CD8-positive, alpha-beta memory T cell (primary cell): ENCODE results near the gene ALOX12. TPM values are rescaled to one million over a fixed set of nuclear protein-coding genes. Genes with fewer than 3 reads are reported as not detected.
A peak's percentile ranks its signal among the peaks of the same experiment; 100 is the strongest.

Experiments
- CTCF ChIA-PET: fragments of 350-600 bp; sonication (Branson Sonifier 250); formaldehyde crosslinking; loops from one replicate; lab custom pipeline; 2021; ENCODE audit warnings: antibody characterized with exemption; lab: Charles Lee
- POLR2A ChIA-PET: fragments of 350-600 bp; sonication (Branson Sonifier 250); formaldehyde crosslinking; loops from one replicate; lab custom pipeline; 2021; ENCODE audit warnings: antibody characterized with exemption; lab: Charles Lee
- DNase-seq, 5 donors: peaks; one replicate each; pipeline versions ENCODE4 v3.0.0 to v3.0.0-alpha.2; 2020 to 2022; ENCODE audit warnings: mixed read lengths in 1 of 5
- H3K27ac ChIP-seq: one replicate; pipeline ENCODE4 v1.7.0; 2013; ENCODE audit warnings: low read depth, mild to moderate bottlenecking, low read length, moderate library complexity
- H3K27me3 ChIP-seq: 2 replicates; pipeline ENCODE4 v1.7.0; 2013; ENCODE audit warnings: low read length, mild to moderate bottlenecking; ENCODE audit not compliant: insufficient read depth, poor library complexity, severe bottlenecking
- H3K36me3 ChIP-seq: 2 replicates; pipeline ENCODE4 v1.7.0; 2013; ENCODE audit warnings: mild to moderate bottlenecking, low read length, moderate library complexity; ENCODE audit not compliant: insufficient read depth
- H3K4me1 ChIP-seq: 2 replicates; pipeline ENCODE4 v1.7.0; 2013; ENCODE audit warnings: mild to moderate bottlenecking, low read length, moderate library complexity; ENCODE audit not compliant: insufficient read depth
- H3K4me3 ChIP-seq: 2 replicates; pipeline ENCODE4 v1.7.0; 2013; ENCODE audit warnings: mild to moderate bottlenecking, low read length
- H3K9me3 ChIP-seq: 2 replicates; pipeline ENCODE4 v1.7.0; 2013; ENCODE audit warnings: mild to moderate bottlenecking, low read length
- H3K27ac Mint-ChIP-seq, 8 donors: one replicate each; pipeline ENCODE4 v1.8.0; 2020 to 2021; ENCODE audit warnings: mixed read lengths in 8 of 8, mild to moderate bottlenecking in 6 of 8, inconsistent platforms in 3 of 8, moderate library complexity in 3 of 8
- H3K27me3 Mint-ChIP-seq, 2 donors: one replicate each; pipeline ENCODE4 v1.8.0; 2020 to 2021; ENCODE audit warnings: mixed read lengths in 2 of 2, mild to moderate bottlenecking in 1 of 2, moderate library complexity in 1 of 2
- H3K36me3 Mint-ChIP-seq, 3 donors: one replicate each; pipeline ENCODE4 v1.8.0; 2020 to 2021; ENCODE audit warnings: mixed read lengths in 3 of 3, inconsistent platforms in 1 of 3, mild to moderate bottlenecking in 1 of 3
- H3K4me1 Mint-ChIP-seq, 3 donors: one replicate each; pipeline ENCODE4 v1.8.0; 2020 to 2021; ENCODE audit warnings: mixed read lengths in 3 of 3, inconsistent platforms in 1 of 3, mild to moderate bottlenecking in 1 of 3
- H3K4me3 Mint-ChIP-seq, 7 donors: one replicate each; pipeline ENCODE4 v1.8.0; 2020 to 2021; ENCODE audit warnings: mixed read lengths in 7 of 7, mild to moderate bottlenecking in 6 of 7, moderate library complexity in 4 of 7, inconsistent platforms in 2 of 7
- H3K9me3 Mint-ChIP-seq, 5 donors: one replicate each; pipeline ENCODE4 v1.8.0; 2020 to 2022; ENCODE audit warnings: mixed read lengths in 5 of 5, mild to moderate bottlenecking in 3 of 5, moderate library complexity in 2 of 5, inconsistent platforms in 1 of 5
- polyA plus RNA-seq: library from polyadenylated mRNA; unstranded; fragments of 300-500 nt; fragmentation: Illumina TruSeq; gene quantifications from one replicate; pipeline ENCODE4 v1.2.3, GENCODE V29; 2021
- total RNA-seq, 2 experiments: library from RNA; stranded (reverse); gene quantifications; one replicate each; pipeline ENCODE4 v1.2.3, GENCODE V29; 2021

The ALOX12 gene
- total and polyA plus RNA-seq, 3 experiments from 2014 or later = 0.47 TPM; not detected in 2

DNA sequence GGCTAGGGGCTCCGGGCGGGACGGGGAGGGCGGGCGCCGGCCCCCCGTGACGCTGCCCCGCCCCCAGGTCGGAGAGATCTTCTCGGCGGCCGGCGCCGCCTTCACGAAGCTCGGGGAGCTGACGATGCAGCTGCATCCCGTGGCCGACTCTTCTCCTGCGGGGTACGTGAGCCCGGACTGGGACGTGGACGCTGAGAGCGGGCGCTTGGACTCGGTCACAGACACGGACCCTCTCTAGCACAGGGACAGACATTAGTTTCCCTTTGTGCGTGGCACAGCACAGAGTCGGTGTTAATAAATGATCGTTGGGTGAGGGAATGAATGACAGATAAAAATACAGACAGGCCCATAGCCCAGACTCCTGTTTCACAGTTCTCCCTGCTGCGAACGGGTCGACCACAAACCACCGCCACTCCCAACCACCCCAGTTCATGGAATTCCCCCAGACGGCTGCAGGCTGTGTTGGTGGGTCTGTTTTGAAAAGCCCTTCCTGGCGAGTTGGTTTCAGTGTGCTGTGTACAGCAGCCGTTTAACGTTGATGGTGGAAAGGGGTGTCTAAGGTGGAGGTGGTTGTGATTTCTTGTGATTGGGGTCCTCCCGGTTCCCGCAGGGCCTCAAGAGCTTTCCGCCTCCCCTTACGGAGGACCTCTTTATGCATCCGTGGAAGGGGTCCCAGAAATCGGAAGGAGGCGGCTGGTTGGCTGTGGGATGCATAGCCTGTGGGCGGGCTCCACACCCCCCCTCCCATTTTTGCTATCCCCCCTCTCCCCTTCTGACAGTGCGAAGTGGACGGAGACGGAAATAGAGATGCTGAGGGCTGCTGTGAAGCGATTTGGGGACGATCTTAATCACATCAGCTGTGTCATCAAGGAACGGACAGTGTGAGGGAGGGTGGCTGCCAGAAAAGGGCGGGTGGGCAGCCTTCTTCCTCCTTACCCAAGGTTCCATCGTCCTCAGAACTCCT, 19.4 kb downstream of the ALOX12 start:
- no peaks in the 10 kb centered on the region for H3K36me3 ChIP-seq
- Mint-ChIP-seq H3K27me3 (peaks cover 0 to 1% of the 10 kb centered on the region in 2 donors), H3K36me3 (peaks cover 0 to 44% (median 3%) of the 10 kb centered on the region in 3 donors), H3K9me3 (no peaks in the 10 kb centered on the region), H3K27ac (peak overlapping the region; percentile 97 to 100 (median 99)), H3K4me1 (peaks cover 61 to 75% (median 67%) of the 10 kb centered on the region in 3 donors), H3K4me3 (peak overlapping the region; percentile 92 to 98 (median 95))
- no peaks in the 10 kb centered on the region for H3K27me3 ChIP-seq
- peaks cover 58% of the 10 kb centered on the region for H3K4me1 ChIP-seq
- ChIA-PET POLR2A (interaction anchor here (0.5 to 1.2 kb wide), 6 partner anchors 8 to 364 kb away, joined by 3 to 8 read pairs (median 6); partner anchors contain the start of genes C17orf100, MED31 and SLC16A13), CTCF (interaction anchor here (0.7 to 4.8 kb wide), 5 partner anchors 11 to 105 kb away, joined by 4 to 17 read pairs (median 6); no protein-coding TSS in a partner anchor)
- H3K9me3 ChIP-seq = no peaks in the 10 kb centered on the region
- peak overlapping the region; percentile 100 for H3K27ac ChIP-seq
- peak; percentile 79 to 89 (median 85) for DNase-seq
- peak overlapping the region; percentile 91 for H3K4me3 ChIP-seq

DNA sequence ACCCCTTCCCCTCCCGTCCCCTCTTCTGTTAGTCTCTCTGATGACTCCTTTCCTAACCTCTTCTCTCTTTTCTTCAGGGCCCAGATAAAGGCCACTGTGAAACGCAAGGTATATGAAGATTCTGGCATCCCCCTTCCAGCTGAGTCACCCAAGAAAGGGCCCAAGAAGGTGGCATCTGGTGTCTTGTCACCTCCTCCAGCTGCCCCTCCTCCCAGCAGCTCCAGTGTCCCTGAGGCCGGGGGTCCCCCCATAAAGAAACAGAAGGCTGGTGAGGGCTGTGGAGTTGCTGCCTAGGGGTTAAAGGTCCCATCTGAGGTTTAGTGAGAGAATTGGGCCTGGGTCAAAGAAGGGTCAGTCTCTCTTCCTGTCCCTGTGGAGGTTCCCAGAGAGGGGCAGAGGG, 20.6 kb downstream of the ALOX12 start:
- Mint-ChIP-seq H3K9me3 (no peaks in the 10 kb centered on the region), H3K36me3 (peaks cover 0 to 39% (median 3%) of the 10 kb centered on the region in 3 donors), H3K27ac (peak overlapping the region; percentile 97 to 100 (median 99)), H3K4me1 (peaks cover 57 to 69% (median 65%) of the 10 kb centered on the region in 3 donors), H3K4me3 (peak overlapping the region; percentile 32 to 98 (median 94)), H3K27me3 (peaks cover 0 to 1% of the 10 kb centered on the region in 2 donors)
- Histone ChIP-seq H3K9me3 (no peaks in the 10 kb centered on the region), H3K4me3 (no peak overlapping the region), H3K4me1 (peaks cover 50% of the 10 kb centered on the region), H3K27ac (peak overlapping the region; percentile 100), H3K27me3 (no peaks in the 10 kb centered on the region), H3K36me3 (no peaks in the 10 kb centered on the region)
- no peak for DNase-seq
- ChIA-PET CTCF (interaction anchor here (0.7 to 4.8 kb wide), 4 partner anchors 12 to 105 kb away, joined by 4 to 17 read pairs (median 6); no protein-coding TSS in a partner anchor), POLR2A (no interaction called here)

DNA sequence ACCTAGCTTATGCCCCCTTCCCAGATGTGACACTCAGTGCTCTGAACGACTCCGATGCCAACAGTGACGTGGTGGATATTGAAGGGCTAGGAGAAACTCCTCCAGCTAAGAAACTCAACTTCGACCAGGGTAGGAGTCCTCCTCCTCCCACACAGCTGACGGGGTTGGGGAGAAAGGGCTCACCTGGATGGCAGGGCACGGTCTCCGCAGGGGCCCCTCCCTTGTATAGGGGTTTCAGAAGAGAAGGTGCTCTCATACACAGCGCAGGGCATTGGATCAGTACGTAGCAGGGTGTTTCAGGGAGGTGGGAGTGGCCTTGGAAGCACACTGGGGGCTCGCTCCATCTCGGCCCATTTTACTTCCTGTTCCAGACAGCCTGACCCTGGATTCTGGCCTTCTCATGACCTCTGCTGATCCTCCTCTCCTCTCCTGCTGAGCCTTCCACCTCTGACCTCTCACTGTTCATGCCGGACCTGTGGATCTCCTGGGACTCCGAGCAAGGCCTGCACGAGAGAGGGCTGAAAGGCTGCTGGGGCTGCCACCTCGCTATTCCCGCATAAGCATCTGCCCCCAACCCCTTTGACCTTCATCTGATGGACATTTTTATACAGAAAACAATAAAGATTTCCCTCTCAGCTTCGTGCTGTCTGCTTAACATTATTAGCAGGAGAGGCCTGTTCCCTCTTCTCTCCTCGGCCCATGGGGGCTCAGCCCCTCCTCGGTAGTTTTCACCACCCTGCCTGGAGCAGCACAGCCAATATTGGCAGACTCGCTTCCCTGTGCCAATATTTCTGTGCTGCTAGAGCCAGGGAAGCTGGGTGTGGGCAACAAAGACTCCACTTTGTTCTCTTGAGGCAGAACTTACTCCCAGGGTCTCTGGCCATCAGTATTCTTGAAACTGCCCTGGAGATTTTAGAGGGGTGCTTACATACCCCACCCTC, 21.3 kb downstream of the ALOX12 start:
- H3K36me3 ChIP-seq = no peaks in the 10 kb centered on the region
- H3K36me3 Mint-ChIP-seq = peaks cover 0 to 34% (median 3%) of the 10 kb centered on the region in 3 donors
- ChIA-PET POLR2A (no interaction called here), CTCF (interaction anchor here (0.7 to 4.8 kb wide), 3 partner anchors 13 to 106 kb away, joined by 4 to 17 read pairs (median 6); no protein-coding TSS in a partner anchor)
- no peak for DNase-seq
- H3K4me1 Mint-ChIP-seq = peaks cover 56 to 69% (median 62%) of the 10 kb centered on the region in 3 donors
- peaks cover 0 to 1% of the 10 kb centered on the region in 2 donors for H3K27me3 Mint-ChIP-seq
- H3K4me1 ChIP-seq = peaks cover 51% of the 10 kb centered on the region
- H3K9me3 ChIP-seq = no peaks in the 10 kb centered on the region
- peak overlapping the region; percentile 54 to 100 (median 85) for H3K27ac Mint-ChIP-seq
- no peak overlapping the region for H3K4me3 ChIP-seq
- no peaks in the 10 kb centered on the region for H3K27me3 ChIP-seq
- H3K4me3 Mint-ChIP-seq = peak overlapping the region in 6 of 7 donors; percentile 20 to 93 (median 34)
- no peaks in the 10 kb centered on the region for H3K9me3 Mint-ChIP-seq
- peak overlapping the region; percentile 100 for H3K27ac ChIP-seq

DNA sequence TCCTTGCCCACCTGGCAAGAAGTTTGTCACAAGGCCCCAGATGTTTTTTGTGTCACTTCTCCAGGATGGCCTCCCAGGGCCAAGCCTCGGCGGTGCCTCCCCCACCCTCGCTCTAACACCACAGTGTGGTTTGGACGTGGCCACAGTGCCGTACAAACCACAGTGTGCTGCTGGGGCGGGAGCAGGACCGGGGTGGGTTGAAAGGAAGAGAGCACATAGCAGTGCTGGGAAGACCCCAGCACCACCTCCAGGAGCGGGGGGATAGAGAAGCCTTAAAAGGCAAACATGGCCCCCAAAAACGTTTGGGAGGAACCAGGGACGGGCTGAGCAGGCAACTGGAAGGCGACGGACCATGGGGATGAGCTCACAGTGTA, 22.0 kb downstream of the ALOX12 start:
- H3K4me3 ChIP-seq = no peak overlapping the region
- Mint-ChIP-seq H3K4me1 (peaks cover 60 to 73% (median 66%) of the 10 kb centered on the region in 3 donors), H3K4me3 (peak overlapping the region in 6 of 7 donors; percentile 20 to 56 (median 40)), H3K27me3 (no peaks in the 10 kb centered on the region), H3K9me3 (no peaks in the 10 kb centered on the region), H3K27ac (peak overlapping the region; percentile 59 to 100 (median 86)), H3K36me3 (peaks cover 0 to 30% (median 3%) of the 10 kb centered on the region in 3 donors)
- H3K36me3 ChIP-seq = no peaks in the 10 kb centered on the region
- H3K27ac ChIP-seq = no peak overlapping the region
- H3K27me3 ChIP-seq = no peaks in the 10 kb centered on the region
- ChIA-PET POLR2A (no interaction called here), CTCF (interaction anchor here (4.8 kb wide), 1 partner anchor 14 kb away, joined by 17 read pairs; no protein-coding TSS in a partner anchor)
- no peaks in the 10 kb centered on the region for H3K9me3 ChIP-seq
- DNase-seq = no peak
- H3K4me1 ChIP-seq = peaks cover 57% of the 10 kb centered on the region

DNA sequence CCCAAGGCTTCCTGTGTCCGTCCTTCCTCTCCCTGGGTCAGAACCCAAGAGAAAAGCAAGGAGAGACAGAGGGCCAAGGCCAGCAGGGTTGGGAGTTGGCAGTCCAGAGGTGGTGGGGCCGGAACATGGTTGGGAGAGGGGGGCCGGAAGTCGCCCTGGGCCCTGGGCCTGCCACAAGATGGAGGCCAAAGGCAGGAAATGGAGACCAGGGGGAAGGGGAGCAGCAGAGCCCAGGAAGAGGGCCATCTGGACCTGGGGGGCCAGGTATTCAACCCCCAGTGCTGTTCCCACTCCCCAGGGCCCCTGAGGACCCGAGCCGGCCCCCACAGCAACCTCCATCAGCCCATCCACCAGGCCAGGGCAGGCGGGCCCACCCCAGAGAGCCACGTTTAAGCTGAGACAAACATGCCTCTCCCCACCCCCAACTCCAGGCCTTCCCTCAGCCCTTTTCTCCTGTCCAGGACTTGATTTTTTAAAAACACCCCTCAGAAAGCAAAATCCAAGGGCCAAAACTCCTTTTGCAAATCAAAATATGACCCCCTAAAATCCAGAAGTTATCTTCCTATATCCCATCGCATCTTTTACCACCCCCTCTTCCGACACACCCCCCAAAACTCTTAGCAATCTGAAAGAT, 22.6 kb downstream of the ALOX12 start:
- H3K4me1 ChIP-seq = peaks cover 59% of the 10 kb centered on the region
- no peak for DNase-seq
- Mint-ChIP-seq H3K4me1 (peaks cover 60 to 75% (median 68%) of the 10 kb centered on the region in 3 donors), H3K27me3 (peaks cover 0 to 2% of the 10 kb centered on the region in 2 donors), H3K36me3 (peaks cover 0 to 25% (median under 1%) of the 10 kb centered on the region in 3 donors), H3K4me3 (peak overlapping the region in 2 of 7 donors; percentile 18 to 28), H3K27ac (peak overlapping the region in 5 of 8 donors; percentile 38 to 100 (median 87)), H3K9me3 (no peaks in the 10 kb centered on the region)
- no peaks in the 10 kb centered on the region for H3K36me3 ChIP-seq
- ChIA-PET POLR2A (no interaction called here), CTCF (interaction anchor here (4.8 kb wide), 1 partner anchor 14 kb away, joined by 17 read pairs; no protein-coding TSS in a partner anchor)
- no peak overlapping the region for H3K4me3 ChIP-seq
- no peaks in the 10 kb centered on the region for H3K9me3 ChIP-seq
- no peak overlapping the region for H3K27ac ChIP-seq
- no peaks in the 10 kb centered on the region for H3K27me3 ChIP-seq

DNA sequence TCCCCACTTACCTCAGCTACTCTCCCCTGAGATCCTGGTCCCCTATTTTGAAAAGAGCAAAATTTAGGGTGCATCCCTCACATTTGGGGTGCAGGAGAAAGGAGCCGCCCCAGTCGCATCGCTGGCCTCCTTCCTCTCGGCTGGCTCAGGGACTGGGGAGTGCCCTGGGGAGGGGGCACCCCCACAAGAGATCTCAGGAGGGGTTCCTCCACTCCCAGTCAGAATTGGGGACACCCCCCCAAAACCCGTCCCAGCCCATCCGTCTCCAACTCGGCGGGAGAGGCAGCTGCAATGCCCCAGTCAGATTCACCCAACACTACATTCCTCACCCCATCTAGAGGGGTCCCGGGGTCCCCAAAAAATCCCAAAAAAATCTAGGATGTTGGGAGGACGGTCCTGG, 23.5 kb downstream of the ALOX12 start:
- no peak overlapping the region for H3K4me3 ChIP-seq
- POLR2A ChIA-PET = no interaction called here
- Mint-ChIP-seq H3K36me3 (peaks cover 0 to 17% (median 0%) of the 10 kb centered on the region in 3 donors), H3K9me3 (no peaks in the 10 kb centered on the region), H3K4me3 (no peak overlapping the region), H3K27ac (no peak overlapping the region), H3K27me3 (peaks cover 0 to 5% of the 10 kb centered on the region in 2 donors), H3K4me1 (peaks cover 57 to 75% (median 62%) of the 10 kb centered on the region in 3 donors)
- DNase-seq = no peak
- H3K27ac ChIP-seq = peak overlapping the region; percentile 24
- CTCF ChIA-PET = interaction anchor here (1.1 to 4.8 kb wide), 2 partner anchors 15 to 98 kb away, joined by 3 to 17 read pairs; no protein-coding TSS in a partner anchor
- no peaks in the 10 kb centered on the region for H3K9me3 ChIP-seq
- peaks cover 52% of the 10 kb centered on the region for H3K4me1 ChIP-seq
- no peaks in the 10 kb centered on the region for H3K27me3 ChIP-seq
- no peaks in the 10 kb centered on the region for H3K36me3 ChIP-seq
